ENCODE data around the gene ASPRV1.

ASPRV1 gene

DNA sequence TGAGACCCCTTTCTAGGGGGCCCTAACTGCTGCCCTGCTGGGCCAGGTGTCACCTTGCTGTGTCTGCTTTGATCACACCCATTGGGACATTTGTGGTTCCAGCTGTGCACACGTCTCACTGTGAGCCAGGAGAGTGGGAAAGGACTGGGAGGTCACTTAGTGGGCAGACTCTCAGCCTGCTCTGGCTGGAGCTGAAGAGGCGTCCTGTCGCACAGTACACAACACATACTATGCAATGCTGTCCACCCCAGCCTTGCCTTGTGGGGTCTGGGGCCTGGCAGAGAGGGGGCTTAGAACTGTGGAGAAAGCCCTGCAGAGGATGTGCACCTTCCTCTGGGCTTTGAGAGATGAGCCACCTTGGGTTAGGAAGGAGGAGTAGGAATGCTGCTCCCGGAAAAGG lies 25.3 kb upstream of the ASPRV1 start:
- DNase-seq (ENCODE audit: low spot score): no peak
- TF ChIP-seq, protein P1, sequence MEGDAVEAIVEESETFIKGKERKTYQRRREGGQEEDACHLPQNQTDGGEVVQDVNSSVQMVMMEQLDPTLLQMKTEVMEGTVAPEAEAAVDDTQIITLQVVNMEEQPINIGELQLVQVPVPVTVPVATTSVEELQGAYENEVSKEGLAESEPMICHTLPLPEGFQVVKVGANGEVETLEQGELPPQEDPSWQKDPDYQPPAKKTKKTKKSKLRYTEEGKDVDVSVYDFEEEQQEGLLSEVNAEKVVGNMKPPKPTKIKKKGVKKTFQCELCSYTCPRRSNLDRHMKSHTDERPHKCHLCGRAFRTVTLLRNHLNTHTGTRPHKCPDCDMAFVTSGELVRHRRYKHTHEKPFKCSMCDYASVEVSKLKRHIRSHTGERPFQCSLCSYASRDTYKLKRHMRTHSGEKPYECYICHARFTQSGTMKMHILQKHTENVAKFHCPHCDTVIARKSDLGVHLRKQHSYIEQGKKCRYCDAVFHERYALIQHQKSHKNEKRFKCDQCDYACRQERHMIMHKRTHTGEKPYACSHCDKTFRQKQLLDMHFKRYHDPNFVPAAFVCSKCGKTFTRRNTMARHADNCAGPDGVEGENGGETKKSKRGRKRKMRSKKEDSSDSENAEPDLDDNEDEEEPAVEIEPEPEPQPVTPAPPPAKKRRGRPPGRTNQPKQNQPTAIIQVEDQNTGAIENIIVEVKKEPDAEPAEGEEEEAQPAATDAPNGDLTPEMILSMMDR (IDR thresholded peaks at IDR 0.05; ENCODE audit: extremely low read depth, missing control alignments): no peak

DNA sequence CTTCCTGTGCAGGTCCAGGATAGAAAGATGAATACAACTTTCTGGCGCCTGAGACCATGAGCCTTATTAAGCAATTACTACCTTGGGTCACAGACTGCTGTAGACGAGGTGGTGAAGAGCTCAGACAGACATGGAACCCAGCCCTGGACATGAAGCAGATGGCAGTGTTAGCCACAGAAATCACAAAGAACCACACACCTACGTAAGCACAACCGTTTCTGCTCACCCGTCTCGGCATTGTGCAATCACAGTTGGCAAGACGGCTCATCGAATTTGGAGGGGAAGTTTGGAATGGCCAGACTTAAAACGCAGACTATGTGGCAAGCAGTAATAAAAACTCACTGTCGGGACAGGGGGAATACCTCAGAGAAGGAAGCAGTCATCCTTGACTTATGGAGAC lies 24.3 kb upstream of the ASPRV1 start:
- no peak for DNase-seq (ENCODE audit: low spot score)
- TF ChIP-seq, protein P1 (IDR thresholded peaks at IDR 0.05; ENCODE audit: extremely low read depth, missing control alignments): no peak

DNA sequence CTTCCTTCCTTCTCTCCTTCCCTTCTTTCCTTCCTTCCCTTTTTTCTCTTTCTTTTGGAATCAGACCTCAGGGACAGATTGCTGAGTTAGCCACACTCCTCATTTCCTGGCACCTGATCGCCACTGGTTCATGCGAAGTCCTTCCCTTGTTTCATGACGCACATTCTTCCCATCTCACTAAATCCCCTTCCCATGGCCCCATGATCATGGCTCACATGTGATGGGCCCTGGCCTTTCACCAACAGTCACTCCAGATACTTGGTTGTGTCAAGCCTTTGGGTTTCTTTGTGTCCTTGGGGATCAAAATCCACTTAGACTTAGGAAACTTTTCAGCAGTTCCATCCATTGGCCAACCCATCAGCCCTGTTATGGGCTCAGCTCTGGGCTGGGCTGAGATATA lies 23.8 kb upstream of the ASPRV1 start:
- DNase-seq (ENCODE audit: low spot score): no peak
- TF ChIP-seq, protein P1 (IDR thresholded peaks at IDR 0.05; ENCODE audit: extremely low read depth, missing control alignments): no peak

DNA sequence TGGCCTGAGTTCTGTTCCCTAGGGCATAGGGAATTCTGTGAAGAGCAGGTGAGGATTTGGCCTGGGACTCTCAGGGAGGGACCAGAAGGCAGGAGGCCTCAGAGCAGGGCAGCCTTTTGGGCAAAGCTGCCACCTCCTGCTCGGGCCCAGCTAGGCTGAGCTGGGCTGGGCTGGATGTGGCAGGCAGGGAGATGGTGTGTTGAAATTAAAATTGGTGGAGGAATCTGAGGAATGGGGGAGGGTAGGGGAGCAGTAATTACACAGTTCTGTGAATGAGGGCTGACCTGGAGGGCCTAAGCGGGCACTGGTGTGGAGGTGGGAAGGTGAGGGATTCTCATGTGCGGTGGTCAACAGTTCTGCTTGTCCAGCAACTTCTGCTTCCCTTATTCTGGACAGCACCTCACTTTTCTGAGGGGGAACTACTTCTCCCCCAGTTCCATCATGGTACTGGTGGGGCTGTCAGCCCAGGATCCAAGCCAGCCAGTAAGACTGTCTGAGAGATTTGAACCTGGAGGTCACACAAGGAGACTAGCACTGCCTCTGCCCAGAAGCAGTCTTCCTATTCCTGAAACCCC lies 22.0 kb upstream of the ASPRV1 start:
- no peak for DNase-seq (ENCODE audit: low spot score)
- TF ChIP-seq, protein P1 (IDR thresholded peaks at IDR 0.05; ENCODE audit: extremely low read depth, missing control alignments): no peak

DNA sequence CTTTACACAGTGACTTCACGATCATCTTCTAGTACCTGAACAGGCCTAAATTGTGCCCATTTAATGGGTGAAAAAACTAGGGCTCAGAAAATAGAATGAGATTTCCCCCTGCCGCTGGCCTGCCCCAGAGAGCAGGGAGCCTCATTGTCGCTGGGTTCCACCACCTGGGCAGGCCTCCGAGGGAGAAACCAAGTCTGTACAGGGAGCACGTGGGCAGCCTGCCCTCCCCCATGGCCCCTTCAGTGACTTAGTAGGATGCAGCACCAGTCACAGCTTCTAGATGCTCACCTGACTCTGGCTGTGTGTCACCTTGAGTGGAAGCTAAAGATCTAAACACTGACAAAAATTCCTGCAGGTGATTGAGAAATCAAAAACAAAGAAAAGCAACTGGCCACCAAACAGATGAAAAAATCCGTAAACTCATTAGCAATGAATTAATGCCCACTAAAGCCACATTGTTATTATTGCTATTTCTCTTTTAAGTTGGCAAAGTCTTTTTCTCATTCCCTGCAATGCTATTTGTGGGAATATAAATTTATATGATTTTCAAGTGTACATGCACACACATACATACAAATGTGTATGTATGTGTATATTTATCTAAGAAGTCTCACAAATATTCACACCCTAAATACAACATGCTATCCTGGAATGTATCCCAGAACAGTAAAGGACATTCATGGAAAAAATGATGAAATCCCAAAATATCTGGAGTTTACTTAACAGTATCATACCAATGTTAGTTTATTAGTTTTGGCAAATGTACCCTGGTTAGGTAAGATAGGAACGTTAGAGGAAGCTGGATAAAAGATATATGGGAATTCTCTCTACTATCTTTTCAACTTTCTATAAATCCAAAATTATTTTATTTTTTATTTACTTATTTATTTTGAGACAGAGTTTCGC lies 18.7 kb upstream of the ASPRV1 start:
- no peak for DNase-seq (ENCODE audit: low spot score)
- TF ChIP-seq, protein P1 (IDR thresholded peaks at IDR 0.05; ENCODE audit: extremely low read depth, missing control alignments): no peak

DNA sequence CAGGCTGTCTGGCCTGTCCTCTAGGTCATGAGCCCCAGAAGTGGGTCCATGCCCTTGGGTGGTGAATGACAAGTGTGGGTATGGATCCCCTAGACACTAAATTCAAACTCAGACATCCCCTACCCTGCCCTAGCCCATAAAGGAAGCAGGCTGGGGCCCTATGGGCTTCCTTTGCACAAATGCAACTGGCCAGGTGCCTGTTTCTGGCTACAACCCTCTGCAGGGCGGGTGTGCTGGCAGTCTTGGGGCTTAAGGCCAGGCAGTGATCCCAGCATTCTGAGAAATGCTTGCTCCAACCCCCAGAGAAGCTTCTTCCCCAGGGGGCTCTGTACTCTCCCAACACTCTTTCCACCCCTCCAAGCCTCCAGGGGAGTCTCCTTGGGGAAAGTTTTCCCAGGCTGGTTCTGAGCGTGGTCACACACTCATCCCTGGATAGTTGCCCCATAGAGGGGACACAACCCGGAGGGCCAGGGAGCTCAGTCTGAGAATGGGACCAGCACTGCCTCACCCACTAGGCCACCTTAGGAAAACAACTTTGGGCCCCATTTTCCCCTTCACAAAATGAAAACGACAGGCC lies 16.6 kb upstream of the ASPRV1 start:
- TF ChIP-seq, protein P1 (IDR thresholded peaks at IDR 0.05; ENCODE audit: extremely low read depth, missing control alignments): no peak

DNA sequence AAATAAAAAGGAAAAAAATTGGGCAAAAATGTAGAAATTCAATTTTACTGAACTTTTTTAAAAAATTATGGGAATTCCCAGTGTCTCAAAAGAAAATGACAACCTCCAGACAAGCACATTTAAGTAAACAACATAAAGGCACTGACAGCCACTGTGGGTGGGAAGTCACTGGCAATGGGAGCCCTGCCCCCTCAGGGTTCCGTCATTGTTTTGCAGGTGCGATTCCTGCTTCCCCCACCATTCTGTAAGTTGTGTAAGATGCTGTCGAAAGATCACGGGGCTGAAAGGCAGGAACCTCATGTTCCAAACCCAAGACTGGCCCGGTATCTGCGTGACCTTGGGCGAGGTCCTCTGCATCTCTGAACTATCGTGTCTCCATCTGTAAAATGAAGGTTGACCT lies 15.8 kb upstream of the ASPRV1 start:
- TF ChIP-seq, protein P1 (IDR thresholded peaks at IDR 0.05; ENCODE audit: extremely low read depth, missing control alignments): no peak

More for the DNA sequence above, 16.6 kb upstream of the ASPRV1 start:
- DNase-seq (ENCODE audit: low spot score): no peak

More for the DNA sequence above, 15.8 kb upstream of the ASPRV1 start:
- no peak for DNase-seq (ENCODE audit: low spot score)
